HG02588 (cell line): ENCODE data around the gene ATP1A3.
"Not testable (repeated sequence)": the region's sequence is repeated elsewhere in the genome, so short reads cannot be mapped to it uniquely, and the experiment has no call there.

Source experiments
- ATAC-seq: cut with Tn5 transposase; IDR thresholded peaks from one replicate; pipeline ENCODE4 v1.9.1; 2021; ENCODE audit warnings: mild to moderate bottlenecking, moderate library complexity; ENCODE audit not compliant: unreplicated experiment

ATP1A3 gene

GRCh38 chr19:41993612-41994483 lies at the start of gene ATP1A3:
TSS of gene ATP1A3 (minus strand) at chr19:41994230. CDS start at chr19:41994076, 154 bp downstream.
- ATAC-seq: peak; percentile 56

GRCh38 chr19:42042455-42043170 lies 48.6 kb upstream of the ATP1A3 start:
- ATAC-seq: no peak

- ATAC-seq: not testable (repeated sequence)
Measured at GRCh38 chr19:42040491-42040890, 46.5 kb upstream of the ATP1A3 start.

GRCh38 chr19:42040031-42040430 lies 46.0 kb upstream of the ATP1A3 start:
- no peak for ATAC-seq

GRCh38 chr19:42038666-42039065 lies 44.6 kb upstream of the ATP1A3 start:
- ATAC-seq: no peak

GRCh38 chr19:42037649-42038048 lies 43.6 kb upstream of the ATP1A3 start:
- ATAC-seq: no peak

- ATAC-seq: not testable (repeated sequence)
Measured at GRCh38 chr19:42034640-42035391, 40.8 kb upstream of the ATP1A3 start.

GRCh38 chr19:42033413-42033812 lies 39.4 kb upstream of the ATP1A3 start:
- ATAC-seq: no peak

- ATAC-seq: no peak
Measured at GRCh38 chr19:42032431-42032830, 38.4 kb upstream of the ATP1A3 start.

GRCh38 chr19:42030645-42031440 lies 36.8 kb upstream of the ATP1A3 start:
- ATAC-seq: no peak

- ATAC-seq: no peak
Measured at GRCh38 chr19:42028304-42029216, 34.5 kb upstream of the ATP1A3 start.

GRCh38 chr19:42024622-42025111 lies 30.6 kb upstream of the ATP1A3 start:
- no peak for ATAC-seq

- ATAC-seq: no peak
Measured at GRCh38 chr19:42023943-42024260, 29.9 kb upstream of the ATP1A3 start.

- no peak for ATAC-seq
Measured at GRCh38 chr19:42023121-42023942, 29.3 kb upstream of the ATP1A3 start.

GRCh38 chr19:42022616-42023015 lies 28.6 kb upstream of the ATP1A3 start:
- ATAC-seq: no peak

- ATAC-seq: no peak
Measured at GRCh38 chr19:42021185-42021584, 27.2 kb upstream of the ATP1A3 start.

- ATAC-seq: no peak
Measured at GRCh38 chr19:42018503-42019193, 24.6 kb upstream of the ATP1A3 start.

- ATAC-seq: no peak
Measured at GRCh38 chr19:42017040-42017439, 23.0 kb upstream of the ATP1A3 start.
